Liver (tissue), 3 donors: Measurements from ENCODE around the gene TOMM5.

Experiments
- CTCF ChIP-seq: fragments of 150-350 bp; IDR thresholded peaks from 2 replicates; pipeline ENCODE4 v1.5.1; 2017; ENCODE audit warnings: improper control_type of control experiment, low read depth, low read length; ENCODE audit not compliant: missing input control
- EGR1 ChIP-seq, 2 donors: IDR thresholded peaks; 2 replicates each; pipeline ENCODE4 v1.6.1; 2016 to 2018; ENCODE audit warnings: antibody characterized with exemption in 2 of 2, low read depth in 2 of 2
- FOXA2 ChIP-seq: IDR thresholded peaks from 2 replicates; pipeline ENCODE4 v1.6.1; 2016; ENCODE audit warnings: antibody characterized with exemption
- GABPA ChIP-seq, 2 donors: IDR thresholded peaks in 1 of 2; conservative IDR thresholded peaks in 1 of 2; 2 replicates each; pipeline ENCODE4 v1.6.1; 2016; ENCODE audit warnings: antibody characterized with exemption in 2 of 2, mild to moderate bottlenecking in 1 of 2, moderate library complexity in 1 of 2
- HNF4A ChIP-seq, 2 donors: conservative IDR thresholded peaks; 2 replicates each; pipeline ENCODE4 v1.6.1; 2016; ENCODE audit warnings: antibody characterized with exemption in 2 of 2, mild to moderate bottlenecking in 2 of 2
- JUND ChIP-seq, 2 donors: IDR thresholded peaks; 2 replicates each; pipeline ENCODE4 v1.6.1; 2016; ENCODE audit warnings: antibody characterized with exemption in 2 of 2
- RXRA ChIP-seq, 2 donors: IDR thresholded peaks; 2 replicates each; pipeline ENCODE4 v1.6.1; 2017 to 2018; ENCODE audit warnings: antibody characterized with exemption in 2 of 2, mild to moderate bottlenecking in 1 of 2
- SP1 ChIP-seq: IDR thresholded peaks from 2 replicates; pipeline ENCODE4 v1.6.1; 2018; ENCODE audit warnings: antibody characterized with exemption, mild to moderate bottlenecking
- TAF1 ChIP-seq: conservative IDR thresholded peaks from 2 replicates; pipeline ENCODE4 v1.6.1; 2016; ENCODE audit warnings: antibody characterized with exemption, mild to moderate bottlenecking
- TF ChIP-seq, protein P1 (sequence below): IDR thresholded peaks from 2 replicates; pipeline ENCODE4 v1.6.1; 2016; ENCODE audit warnings: antibody characterized with exemption, mild to moderate bottlenecking
- TF ChIP-seq, protein P2 (sequence below): IDR thresholded peaks from 2 replicates; pipeline ENCODE4 v1.6.1; 2016; ENCODE audit warnings: antibody characterized with exemption
- donor health status: healthy.
- donor health status: healthy.

DNA sequence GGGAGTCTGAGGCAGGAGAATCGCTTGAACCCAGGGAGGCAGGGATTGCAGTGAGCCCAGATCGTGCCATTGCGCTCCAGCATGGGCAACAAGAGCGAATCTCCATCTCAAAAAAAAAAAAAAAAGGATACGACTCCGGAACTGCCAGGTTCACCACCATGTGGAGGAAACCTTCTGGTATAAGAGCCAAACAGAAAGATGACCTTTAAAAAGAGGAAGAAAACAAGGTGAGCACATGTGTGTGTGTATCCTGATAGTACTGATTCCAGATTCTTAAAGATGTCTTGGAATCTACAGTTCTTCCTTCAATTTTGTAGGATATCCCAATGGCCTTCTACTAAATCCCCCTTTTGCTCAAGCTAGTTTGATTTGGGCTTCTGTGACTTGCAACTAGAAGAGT lies 49.9 kb downstream of the TOMM5 start:
- no peak for TF ChIP-seq HNF4A (conservative IDR thresholded peaks at IDR 0.05)
- TF ChIP-seq JUND (IDR thresholded peaks at IDR 0.05), result no peak
- TF ChIP-seq, protein P1, sequence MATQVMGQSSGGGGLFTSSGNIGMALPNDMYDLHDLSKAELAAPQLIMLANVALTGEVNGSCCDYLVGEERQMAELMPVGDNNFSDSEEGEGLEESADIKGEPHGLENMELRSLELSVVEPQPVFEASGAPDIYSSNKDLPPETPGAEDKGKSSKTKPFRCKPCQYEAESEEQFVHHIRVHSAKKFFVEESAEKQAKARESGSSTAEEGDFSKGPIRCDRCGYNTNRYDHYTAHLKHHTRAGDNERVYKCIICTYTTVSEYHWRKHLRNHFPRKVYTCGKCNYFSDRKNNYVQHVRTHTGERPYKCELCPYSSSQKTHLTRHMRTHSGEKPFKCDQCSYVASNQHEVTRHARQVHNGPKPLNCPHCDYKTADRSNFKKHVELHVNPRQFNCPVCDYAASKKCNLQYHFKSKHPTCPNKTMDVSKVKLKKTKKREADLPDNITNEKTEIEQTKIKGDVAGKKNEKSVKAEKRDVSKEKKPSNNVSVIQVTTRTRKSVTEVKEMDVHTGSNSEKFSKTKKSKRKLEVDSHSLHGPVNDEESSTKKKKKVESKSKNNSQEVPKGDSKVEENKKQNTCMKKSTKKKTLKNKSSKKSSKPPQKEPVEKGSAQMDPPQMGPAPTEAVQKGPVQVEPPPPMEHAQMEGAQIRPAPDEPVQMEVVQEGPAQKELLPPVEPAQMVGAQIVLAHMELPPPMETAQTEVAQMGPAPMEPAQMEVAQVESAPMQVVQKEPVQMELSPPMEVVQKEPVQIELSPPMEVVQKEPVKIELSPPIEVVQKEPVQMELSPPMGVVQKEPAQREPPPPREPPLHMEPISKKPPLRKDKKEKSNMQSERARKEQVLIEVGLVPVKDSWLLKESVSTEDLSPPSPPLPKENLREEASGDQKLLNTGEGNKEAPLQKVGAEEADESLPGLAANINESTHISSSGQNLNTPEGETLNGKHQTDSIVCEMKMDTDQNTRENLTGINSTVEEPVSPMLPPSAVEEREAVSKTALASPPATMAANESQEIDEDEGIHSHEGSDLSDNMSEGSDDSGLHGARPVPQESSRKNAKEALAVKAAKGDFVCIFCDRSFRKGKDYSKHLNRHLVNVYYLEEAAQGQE, result no peak
- TF ChIP-seq, protein P2, sequence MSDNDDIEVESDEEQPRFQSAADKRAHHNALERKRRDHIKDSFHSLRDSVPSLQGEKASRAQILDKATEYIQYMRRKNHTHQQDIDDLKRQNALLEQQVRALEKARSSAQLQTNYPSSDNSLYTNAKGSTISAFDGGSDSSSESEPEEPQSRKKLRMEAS, result no peak
- no peak for TF ChIP-seq CTCF
- no peak for TF ChIP-seq EGR1 (IDR thresholded peaks at IDR 0.05; ENCODE audit: low read depth in 2 of 2)
- no peak for TF ChIP-seq TAF1
- TF ChIP-seq GABPA (IDR thresholded peaks at IDR 0.05 in 1 of 2, conservative IDR thresholded peaks at IDR 0.05 in 1 of 2), result no peak
- no peak for TF ChIP-seq RXRA (IDR thresholded peaks at IDR 0.05)
- TF ChIP-seq SP1, result no peak
- no peak for TF ChIP-seq FOXA2
